Subcutaneous abdominal adipose tissue (tissue), 5 donors: ENCODE results near the gene TSPAN2.

ENCODE experiments used
- H3K27ac ChIP-seq: one replicate; pipeline ENCODE4 v1.7.0; 2013; ENCODE audit warnings: low read depth, mild to moderate bottlenecking, inconsistent platforms, low read length, moderate library complexity
- H3K27me3 ChIP-seq, 5 donors: one replicate each; pipeline ENCODE4 v1.7.0; 2013; ENCODE audit warnings: low read length in 5 of 5, inconsistent platforms in 1 of 5; ENCODE audit not compliant: control insufficient read depth in 5 of 5, insufficient read depth in 4 of 5
- H3K36me3 ChIP-seq, 5 donors: one replicate each; pipeline ENCODE4 v1.7.0; 2013; ENCODE audit warnings: low read length in 5 of 5; ENCODE audit not compliant: control insufficient read depth in 5 of 5, insufficient read depth in 5 of 5
- H3K4me1 ChIP-seq, 5 donors: one replicate each; pipeline ENCODE4 v1.7.0; 2013; ENCODE audit warnings: low read length in 5 of 5, mild to moderate bottlenecking in 3 of 5, moderate library complexity in 1 of 5; ENCODE audit not compliant: control insufficient read depth in 5 of 5, insufficient read depth in 5 of 5
- H3K4me3 ChIP-seq, 5 donors: one replicate each; pipeline ENCODE4 v1.7.0; 2013; ENCODE audit warnings: low read length in 5 of 5, low read depth in 1 of 5
- H3K9ac ChIP-seq, 5 donors: one replicate each; pipeline ENCODE4 v1.7.0; 2013; ENCODE audit warnings: low read length in 5 of 5, mild to moderate bottlenecking in 4 of 5, moderate library complexity in 3 of 5
- H3K9me3 ChIP-seq, 5 donors: one replicate each; pipeline ENCODE4 v1.7.0; 2013; ENCODE audit warnings: low read length in 5 of 5; ENCODE audit not compliant: control insufficient read depth in 5 of 5
- donor health status: healthy.
- donor health status: healthy.
- donor health status: healthy.
- donor health status: healthy.
- donor health status: healthy.

The TSPAN2 gene

DNA sequence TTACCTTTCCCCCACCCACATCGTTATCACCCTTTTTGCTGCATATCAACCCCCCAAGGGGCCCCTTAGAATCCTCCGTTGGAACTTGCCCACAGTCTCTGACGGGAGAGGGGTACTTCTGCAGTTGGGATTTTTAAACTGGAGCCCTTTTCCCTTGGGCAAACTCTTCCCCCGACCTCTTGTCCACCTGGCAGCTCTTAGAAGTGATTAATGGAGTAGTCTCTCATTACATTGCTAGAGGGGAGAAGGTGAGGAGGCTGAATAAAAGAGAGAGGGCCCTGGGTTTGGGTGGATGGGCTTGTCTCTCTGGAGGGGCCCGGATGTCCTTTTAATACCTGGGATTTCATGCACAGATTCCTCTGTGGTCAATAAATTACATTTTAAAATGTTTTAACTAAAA is 27.2 kb upstream of the TSPAN2 start:
- H3K9me3 ChIP-seq, result peaks cover 0 to 4% (median 2%) of the 10 kb centered on the region in 5 donors
- no peak overlapping the region for H3K27ac ChIP-seq
- H3K9ac ChIP-seq, result no peak overlapping the region

DNA sequence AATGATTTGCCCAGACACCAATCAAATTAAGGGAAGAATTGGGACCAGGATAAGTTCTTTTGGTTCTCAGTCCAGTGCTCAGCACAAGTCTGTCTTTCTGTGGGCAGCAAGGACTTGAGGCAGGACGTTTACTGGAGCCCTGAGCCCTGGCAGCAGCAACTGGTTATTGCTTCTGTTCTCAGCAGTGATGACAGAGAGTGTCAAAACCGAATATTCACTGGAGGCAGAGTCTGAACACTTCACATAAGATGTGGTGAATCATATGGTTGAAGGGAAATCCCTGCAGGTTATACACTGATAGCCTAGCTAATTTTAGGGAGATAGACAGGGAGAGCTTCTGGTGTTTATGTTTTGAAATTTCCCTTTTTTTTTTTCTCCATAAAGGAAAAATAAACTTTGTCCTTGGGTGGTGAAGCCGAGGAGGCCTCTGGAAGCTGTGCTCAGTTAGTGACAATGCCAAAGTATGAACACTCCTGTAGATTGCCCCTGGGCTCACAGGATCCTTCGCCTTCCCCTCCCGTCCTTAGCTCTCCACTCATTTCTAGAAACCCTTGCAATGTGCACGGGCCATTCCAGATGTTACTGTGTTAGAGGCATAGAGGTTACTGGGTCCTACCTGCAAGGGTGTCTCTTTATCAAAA is 26.3 kb upstream of the TSPAN2 start:
- no peaks in the 10 kb centered on the region for H3K36me3 ChIP-seq
- no peak overlapping the region for H3K9ac ChIP-seq
- H3K27ac ChIP-seq, result no peak overlapping the region
- H3K27me3 ChIP-seq, result no peaks in the 10 kb centered on the region
- no peaks in the 10 kb centered on the region for H3K4me1 ChIP-seq
- H3K4me3 ChIP-seq, result no peak overlapping the region
- H3K9me3 ChIP-seq, result peaks cover 0 to 2% (median 0%) of the 10 kb centered on the region in 5 donors

More for the DNA sequence above, 27.2 kb upstream of the TSPAN2 start:
- Histone ChIP-seq H3K4me1 (no peaks in the 10 kb centered on the region), H3K4me3 (no peak overlapping the region), H3K27me3 (no peaks in the 10 kb centered on the region), H3K36me3 (no peaks in the 10 kb centered on the region)

DNA sequence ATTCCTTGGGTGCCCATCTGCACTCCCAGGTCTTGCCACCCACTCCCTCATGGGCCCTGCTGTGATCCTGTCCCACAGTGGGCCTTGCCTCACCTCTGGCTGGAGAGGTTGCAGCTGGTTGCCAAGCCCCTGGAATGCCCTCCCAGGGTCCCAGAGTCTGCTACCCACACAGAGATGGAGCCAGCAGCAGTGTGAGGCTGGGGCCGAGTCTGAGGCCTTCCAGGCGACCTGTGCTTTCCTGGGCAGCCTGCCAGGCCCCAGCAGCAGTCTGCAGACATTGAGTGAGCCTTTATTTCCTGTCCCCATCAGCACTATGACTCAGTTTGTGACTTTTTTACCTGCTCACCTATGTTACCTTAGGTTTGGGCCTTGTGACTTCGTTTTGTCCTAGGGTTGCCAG is 25.0 kb upstream of the TSPAN2 start:
- H3K9me3 ChIP-seq, result no peaks in the 10 kb centered on the region
- H3K27me3 ChIP-seq, result no peaks in the 10 kb centered on the region
- H3K4me3 ChIP-seq, result no peak overlapping the region
- no peak overlapping the region for H3K9ac ChIP-seq
- H3K27ac ChIP-seq, result no peak overlapping the region
- no peaks in the 10 kb centered on the region for H3K4me1 ChIP-seq
- H3K36me3 ChIP-seq, result no peaks in the 10 kb centered on the region

DNA sequence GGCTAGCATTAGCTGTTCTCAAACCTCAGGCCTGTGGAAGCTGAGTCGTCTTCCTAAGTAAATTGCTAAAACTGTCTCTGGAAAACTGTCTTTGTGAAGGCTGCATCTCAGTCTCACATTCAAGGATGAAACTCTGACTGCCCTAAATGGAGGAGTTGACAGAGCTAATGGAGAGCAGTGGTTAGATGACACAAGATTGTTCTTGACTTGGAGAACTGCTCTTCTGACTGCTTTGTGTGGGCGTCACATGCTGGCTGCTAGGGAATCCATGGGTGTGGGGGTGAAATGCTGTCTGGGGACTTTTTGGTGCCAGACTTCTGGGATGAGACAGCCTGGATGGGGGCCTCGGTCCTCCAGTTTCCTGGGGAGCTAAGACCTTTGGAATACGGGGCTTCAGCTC is 24.5 kb upstream of the TSPAN2 start:
- no peak overlapping the region for H3K4me3 ChIP-seq
- H3K27ac ChIP-seq, result no peak overlapping the region
- no peak overlapping the region for H3K9ac ChIP-seq
- H3K9me3 ChIP-seq, result no peaks in the 10 kb centered on the region
- no peaks in the 10 kb centered on the region for H3K4me1 ChIP-seq
- no peaks in the 10 kb centered on the region for H3K36me3 ChIP-seq
- H3K27me3 ChIP-seq, result no peaks in the 10 kb centered on the region

DNA sequence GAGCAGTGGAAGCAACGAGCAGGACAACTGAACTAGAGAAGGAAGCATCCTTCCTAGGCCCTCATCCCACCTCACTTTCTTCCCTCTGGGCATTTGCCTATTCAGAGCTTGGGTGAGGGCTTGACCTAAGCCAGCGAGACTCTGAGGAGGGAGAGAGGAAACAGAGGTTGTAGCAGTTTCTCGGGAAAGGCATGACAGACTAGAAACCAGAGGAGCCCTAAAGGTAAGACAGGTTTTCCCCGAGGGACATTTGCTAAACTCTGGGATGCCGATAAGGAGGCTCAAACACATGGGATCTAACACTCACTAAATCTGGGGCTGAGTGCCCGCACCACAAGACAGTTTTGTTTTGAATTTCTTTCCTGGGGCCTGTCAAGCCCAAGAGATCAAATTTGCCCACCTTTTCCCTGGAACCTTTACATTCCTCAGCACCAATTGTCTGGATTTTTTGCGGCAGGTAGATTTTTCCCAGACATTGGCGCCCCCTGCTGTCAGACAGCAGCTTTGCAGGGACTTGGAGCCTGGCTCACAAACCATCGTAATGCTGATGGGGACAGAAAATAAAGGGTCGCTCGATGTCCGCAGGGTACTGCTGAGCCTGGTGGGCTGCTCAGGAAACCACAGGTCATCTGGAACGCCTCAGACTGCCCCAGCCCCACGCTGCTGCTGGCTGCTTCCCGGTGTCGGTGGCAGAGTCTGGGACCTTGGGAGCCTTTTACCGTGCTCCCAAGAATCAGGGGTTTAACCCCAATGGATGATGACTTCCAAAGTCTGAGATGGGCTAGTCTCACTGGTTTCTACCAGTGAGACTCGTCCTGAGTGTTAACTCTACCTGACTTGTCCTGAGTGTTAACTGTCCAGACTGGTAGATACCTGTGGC is 23.4 kb upstream of the TSPAN2 start:
- peaks cover 0 to 6% (median 4%) of the 10 kb centered on the region in 5 donors for H3K4me1 ChIP-seq
- H3K9ac ChIP-seq, result no peak overlapping the region
- no peaks in the 10 kb centered on the region for H3K36me3 ChIP-seq
- H3K9me3 ChIP-seq, result no peaks in the 10 kb centered on the region
- H3K27ac ChIP-seq, result no peak overlapping the region
- no peak overlapping the region for H3K4me3 ChIP-seq
- H3K27me3 ChIP-seq, result no peaks in the 10 kb centered on the region

DNA sequence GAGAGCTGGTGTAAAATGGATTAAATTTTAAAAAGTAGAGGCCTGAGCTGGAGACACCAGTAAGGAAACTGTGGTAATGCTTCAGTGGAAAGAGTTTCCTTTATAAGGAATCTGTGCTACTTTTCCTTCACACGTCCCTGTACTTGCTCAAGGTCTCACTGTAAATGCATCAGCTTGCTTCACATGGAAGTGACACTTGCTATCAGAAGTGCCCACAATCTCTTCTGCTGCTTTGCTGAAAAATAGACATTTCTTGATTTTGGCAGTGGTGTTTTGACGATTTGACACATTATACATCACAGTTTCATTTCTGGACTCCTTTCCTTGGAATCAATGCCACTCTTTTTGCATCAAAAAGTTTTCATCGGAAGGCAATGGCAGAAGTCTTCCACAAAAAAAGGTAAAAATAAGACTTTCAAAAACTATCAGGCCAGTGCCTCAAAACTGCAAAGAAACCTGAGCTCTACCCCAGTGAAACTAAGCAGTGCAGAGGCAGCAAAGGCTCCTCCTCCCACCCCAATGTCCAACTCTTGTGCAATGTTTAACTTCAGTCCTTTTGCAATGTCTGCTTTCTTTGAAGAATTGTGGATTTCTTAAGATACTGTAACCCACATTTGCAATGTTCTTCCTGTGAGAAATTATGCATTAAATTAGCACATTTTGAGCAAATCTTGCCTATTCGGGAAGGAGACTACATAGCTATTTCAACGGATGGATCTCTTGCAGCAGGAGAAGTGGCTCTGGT is 18.4 kb upstream of the TSPAN2 start:
- Histone ChIP-seq H3K27ac (no peak overlapping the region), H3K36me3 (no peaks in the 10 kb centered on the region), H3K4me3 (no peak overlapping the region), H3K9me3 (no peaks in the 10 kb centered on the region), H3K9ac (no peak overlapping the region), H3K27me3 (no peaks in the 10 kb centered on the region), H3K4me1 (peaks cover 2 to 13% (median 10%) of the 10 kb centered on the region in 5 donors)

DNA sequence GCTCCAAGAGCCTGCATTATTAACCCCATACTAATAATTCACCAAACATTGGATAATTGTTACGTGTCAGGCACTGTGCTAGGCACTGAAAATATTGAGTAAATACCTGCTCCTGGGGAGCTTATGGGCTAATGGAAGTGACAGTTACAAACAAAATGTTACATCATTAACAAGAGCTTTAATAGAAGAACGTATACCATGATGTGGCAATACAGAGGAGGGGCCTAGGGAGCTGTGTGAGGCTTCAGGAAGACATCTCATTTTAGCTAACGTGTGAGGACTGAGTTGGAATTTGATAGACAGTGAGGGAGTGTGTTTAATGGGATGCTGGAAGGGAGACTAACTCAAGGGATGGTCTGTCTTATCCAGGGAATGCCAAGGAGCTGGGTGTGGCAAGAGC is 16.5 kb upstream of the TSPAN2 start:
- Histone ChIP-seq H3K9me3 (no peaks in the 10 kb centered on the region), H3K4me1 (peaks cover 2 to 13% (median 10%) of the 10 kb centered on the region in 5 donors), H3K36me3 (no peaks in the 10 kb centered on the region), H3K27me3 (no peaks in the 10 kb centered on the region), H3K27ac (no peak overlapping the region), H3K4me3 (no peak overlapping the region), H3K9ac (no peak overlapping the region)

DNA sequence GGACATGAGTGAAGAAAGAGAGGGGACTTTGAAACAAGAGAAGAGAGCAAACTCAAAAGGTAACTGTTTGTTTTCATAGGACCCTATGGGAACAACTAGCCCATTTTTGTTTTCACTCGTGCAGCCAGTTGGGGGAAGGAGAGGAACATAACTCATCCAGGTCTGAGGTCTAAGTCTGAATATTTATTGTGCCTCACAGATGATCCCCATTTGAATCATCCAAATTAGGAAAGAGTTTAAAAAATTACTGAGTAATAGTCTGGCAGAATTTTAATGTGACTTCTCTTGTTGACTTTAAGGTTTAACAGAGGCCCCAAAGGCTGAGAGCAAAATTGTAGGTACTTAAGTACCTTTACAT is 10.4 kb upstream of the TSPAN2 start:
- Histone ChIP-seq H3K4me1 (peaks cover 0 to 5% (median 0%) of the 10 kb centered on the region in 5 donors), H3K4me3 (peak overlapping the region in 2 of 5 donors; percentile 5 to 55), H3K9ac (peak overlapping the region in 1 of 5 donors; percentile 17), H3K27ac (no peak overlapping the region), H3K36me3 (no peaks in the 10 kb centered on the region), H3K9me3 (no peaks in the 10 kb centered on the region), H3K27me3 (no peaks in the 10 kb centered on the region)

DNA sequence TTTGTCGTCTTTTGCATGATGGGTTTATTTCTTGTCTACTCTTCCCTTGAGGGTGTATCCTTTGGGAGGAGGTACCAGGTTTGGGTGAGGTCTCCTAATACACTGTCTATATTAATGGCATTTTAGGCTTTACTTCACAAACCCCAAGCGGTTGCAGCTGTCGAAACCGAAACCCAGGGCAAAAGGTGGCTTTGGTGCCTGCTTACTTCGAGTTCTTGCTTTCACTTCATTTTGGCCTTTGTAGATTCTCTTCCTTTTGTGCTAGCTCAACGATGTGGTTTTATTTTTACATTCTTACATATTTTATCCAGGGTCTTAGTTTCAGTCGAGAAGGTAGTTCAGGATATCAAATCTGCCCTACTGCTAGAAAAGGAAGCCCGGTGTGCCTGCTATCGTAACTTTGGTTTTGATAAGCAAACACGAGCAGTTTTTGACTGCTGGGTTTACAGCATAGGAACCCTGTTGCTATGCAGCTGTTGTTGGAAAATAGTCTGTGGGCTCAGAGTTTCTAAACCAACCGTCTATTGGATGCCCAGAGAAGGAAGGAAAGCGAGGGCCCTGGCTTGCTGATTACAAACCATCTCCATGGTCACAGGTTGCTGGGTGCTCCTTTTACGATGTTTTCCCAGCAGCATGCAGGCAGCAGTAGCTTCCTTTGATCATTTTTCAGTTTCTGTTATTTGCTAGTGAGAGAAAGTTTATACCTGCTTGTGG is 9.8 kb upstream of the TSPAN2 start:
- peak overlapping the region in 2 of 5 donors; percentile 17 to 30 for H3K9ac ChIP-seq
- H3K27ac ChIP-seq, result no peak overlapping the region
- H3K36me3 ChIP-seq, result no peaks in the 10 kb centered on the region
- peak overlapping the region in 4 of 5 donors; percentile 5 to 55 (median 27) for H3K4me3 ChIP-seq
- no peaks in the 10 kb centered on the region for H3K9me3 ChIP-seq
- no peaks in the 10 kb centered on the region for H3K27me3 ChIP-seq
- peaks cover 0 to 5% (median 0%) of the 10 kb centered on the region in 5 donors for H3K4me1 ChIP-seq
